Activated naive CD4-positive, alpha-beta T cell treated with anti-CD3 and anti-CD28 coated beads, Interleukin-2, amount 50 U/mL, for 72 hours (primary cell): ENCODE measurements around the gene SLC28A1. TPM values are rescaled to one million over a fixed set of nuclear protein-coding genes. Genes with fewer than 3 reads are reported as not detected.

Experiments
- ATAC-seq, 2 donors: fragments of 150-1000 bp; cut with Tn5 transposase; 2 replicates each; pipeline ENCODE4 v1.10.0; 2021; ENCODE audit warnings: mild to moderate bottlenecking in 2 of 2, moderate library complexity in 2 of 2
- DNase-seq, 2 donors: peaks; one replicate each; pipeline ENCODE4 v3.0.0; 2021 to 2022; ENCODE audit warnings: low spot score in 2 of 2
- H3K27ac Mint-ChIP-seq, 2 donors: one replicate each; pipeline ENCODE4 v1.8.0; 2022; ENCODE audit warnings: mild to moderate bottlenecking in 2 of 2, mixed read lengths in 2 of 2
- H3K36me3 Mint-ChIP-seq, 2 donors: one replicate each; pipeline ENCODE4 v1.8.0; 2022; ENCODE audit warnings: mixed read lengths in 2 of 2
- H3K9me3 Mint-ChIP-seq, 2 donors: one replicate each; pipeline ENCODE4 v1.8.0; 2022; ENCODE audit warnings: mixed read lengths in 2 of 2
- total RNA-seq, 2 donors: library from RNA; stranded (reverse); gene quantifications; one replicate each; pipeline ENCODE4 v1.2.3, GENCODE V29; 2022

Gene SLC28A1
- total RNA-seq, 2 donors from 2014 or later: 0.30 TPM; not detected in 1

GRCh38 chr15:84938726-84939125, 54.3 kb downstream of the SLC28A1 start:
- ATAC-seq: no peak
- Mint-ChIP-seq H3K27ac (peak overlapping the region in 1 of 2 donors; percentile 0), H3K36me3 (no peaks in the 10 kb centered on the region), H3K9me3 (no peaks in the 10 kb centered on the region)
- no peak for DNase-seq

- no peaks in the 10 kb centered on the region for H3K36me3 Mint-ChIP-seq
- ATAC-seq (no peak), DNase-seq (no peak)
- H3K9me3 Mint-ChIP-seq: no peaks in the 10 kb centered on the region
- peak overlapping the region in 1 of 2 donors; percentile 3 for H3K27ac Mint-ChIP-seq
Measured at GRCh38 chr15:84940399-84940798, 55.9 kb downstream of the SLC28A1 start.

- DNase-seq (no peak), ATAC-seq (no peak)
- no peaks in the 10 kb centered on the region for H3K36me3 Mint-ChIP-seq
- H3K27ac Mint-ChIP-seq: no peak overlapping the region
- H3K9me3 Mint-ChIP-seq: no peaks in the 10 kb centered on the region
Measured at GRCh38 chr15:84942456-84942855, 58.0 kb downstream of the SLC28A1 start.

- no peak for DNase-seq
- H3K36me3 Mint-ChIP-seq: no peaks in the 10 kb centered on the region
- no peak overlapping the region for H3K27ac Mint-ChIP-seq
- no peak for ATAC-seq
- H3K9me3 Mint-ChIP-seq: no peaks in the 10 kb centered on the region
Measured at GRCh38 chr15:84944311-84944710, 59.8 kb downstream of the SLC28A1 start.

- no peak for ATAC-seq
- Mint-ChIP-seq H3K9me3 (no peaks in the 10 kb centered on the region), H3K36me3 (no peaks in the 10 kb centered on the region), H3K27ac (no peak overlapping the region)
- DNase-seq: no peak
Measured at GRCh38 chr15:84944861-84945260, 60.4 kb downstream of the SLC28A1 start.

GRCh38 chr15:84946772-84947489, 62.5 kb downstream of the SLC28A1 start:
- no peak for DNase-seq
- H3K27ac Mint-ChIP-seq: no peak overlapping the region

GRCh38 chr15:84947947-84948830, 63.7 kb downstream of the SLC28A1 start:
- ATAC-seq: no peak
- no peak overlapping the region for H3K27ac Mint-ChIP-seq
- no peaks in the 10 kb centered on the region for H3K9me3 Mint-ChIP-seq
- no peaks in the 10 kb centered on the region for H3K36me3 Mint-ChIP-seq
- no peak for DNase-seq

More at GRCh38 chr15:84946772-84947489, 62.5 kb downstream of the SLC28A1 start:
- H3K36me3 Mint-ChIP-seq: no peaks in the 10 kb centered on the region
- ATAC-seq: no peak
- no peaks in the 10 kb centered on the region for H3K9me3 Mint-ChIP-seq

GRCh38 chr15:84949043-84949442, 64.6 kb downstream of the SLC28A1 start:
- no peak for DNase-seq
- Mint-ChIP-seq H3K36me3 (no peaks in the 10 kb centered on the region), H3K9me3 (no peaks in the 10 kb centered on the region), H3K27ac (no peak overlapping the region)
- no peak for ATAC-seq

GRCh38 chr15:84949845-84950569, 65.5 kb downstream of the SLC28A1 start:
- ATAC-seq (no peak), DNase-seq (no peak)
- Mint-ChIP-seq H3K27ac (no peak overlapping the region), H3K36me3 (no peaks in the 10 kb centered on the region), H3K9me3 (no peaks in the 10 kb centered on the region)

GRCh38 chr15:84950570-84951111, 66.2 kb downstream of the SLC28A1 start:
- Mint-ChIP-seq H3K36me3 (no peaks in the 10 kb centered on the region), H3K27ac (no peak overlapping the region), H3K9me3 (no peaks in the 10 kb centered on the region)
- DNase-seq: no peak
- no peak for ATAC-seq

- no peaks in the 10 kb centered on the region for H3K36me3 Mint-ChIP-seq
- DNase-seq: no peak
- H3K9me3 Mint-ChIP-seq: no peaks in the 10 kb centered on the region
- ATAC-seq: no peak
- H3K27ac Mint-ChIP-seq: no peak overlapping the region
Measured at GRCh38 chr15:84951736-84952135, 67.3 kb downstream of the SLC28A1 start.

GRCh38 chr15:84953136-84953535, 68.7 kb downstream of the SLC28A1 start:
- Mint-ChIP-seq H3K27ac (no peak overlapping the region), H3K36me3 (no peaks in the 10 kb centered on the region), H3K9me3 (no peaks in the 10 kb centered on the region)
- no peak for DNase-seq
- no peak for ATAC-seq

GRCh38 chr15:84953726-84954125, 69.3 kb downstream of the SLC28A1 start:
- no peak for DNase-seq
- Mint-ChIP-seq H3K27ac (no peak overlapping the region), H3K9me3 (no peaks in the 10 kb centered on the region), H3K36me3 (no peaks in the 10 kb centered on the region)
- no peak for ATAC-seq

GRCh38 chr15:84955089-84955848, 70.8 kb downstream of the SLC28A1 start:
- H3K27ac Mint-ChIP-seq: no peak overlapping the region
- no peaks in the 10 kb centered on the region for H3K9me3 Mint-ChIP-seq
- no peaks in the 10 kb centered on the region for H3K36me3 Mint-ChIP-seq
- ATAC-seq (peak; percentile 54 to 61), DNase-seq (peak in 1 of 2 donors; percentile 27)

- no peaks in the 10 kb centered on the region for H3K9me3 Mint-ChIP-seq
- H3K36me3 Mint-ChIP-seq: no peaks in the 10 kb centered on the region
- H3K27ac Mint-ChIP-seq: no peak overlapping the region
- no peak for DNase-seq
- no peak for ATAC-seq
Measured at GRCh38 chr15:84956199-84956598, 71.7 kb downstream of the SLC28A1 start.

- ATAC-seq: no peak
- Mint-ChIP-seq H3K9me3 (no peaks in the 10 kb centered on the region), H3K36me3 (no peaks in the 10 kb centered on the region), H3K27ac (no peak overlapping the region)
- DNase-seq: no peak
Measured at GRCh38 chr15:84960391-84961113, 76.1 kb downstream of the SLC28A1 start.
